Calu3 (cell line): ENCODE measurements around the gene ANO2. TPM values are rescaled to one million over a fixed set of nuclear protein-coding genes. Genes with fewer than 3 reads are reported as not detected.

Source experiments
- BruUV-seq: library from RNA; stranded (reverse); fragments of 400-500 nt; replicated peaks from 2 replicates; lab custom pipeline; 2021; lab: Mats Ljungman, UMichigan
- CTCF ChIA-PET: fragments of 300-600 bp; sonication (Branson Sonifier 250); formaldehyde crosslinking; loops from one replicate; lab custom pipeline; 2022; ENCODE audit warnings: antibody characterized with exemption; lab: Charles Lee
- DNase-seq: peaks from one replicate; pipeline ENCODE4 v3.0.0; 2022
- H3K27ac Mint-ChIP-seq: one replicate; pipeline ENCODE4 v1.8.0; 2022; ENCODE audit warnings: mixed read lengths; ENCODE audit not compliant: unreplicated experiment
- H3K27me3 Mint-ChIP-seq: one replicate; pipeline ENCODE4 v1.8.0; 2022; ENCODE audit warnings: mixed read lengths; ENCODE audit not compliant: unreplicated experiment
- H3K36me3 Mint-ChIP-seq: one replicate; pipeline ENCODE4 v1.8.0; 2022; ENCODE audit warnings: mild to moderate bottlenecking, moderate library complexity, mixed read lengths; ENCODE audit not compliant: insufficient read depth, unreplicated experiment
- H3K4me1 Mint-ChIP-seq: one replicate; pipeline ENCODE4 v1.8.0; 2022; ENCODE audit warnings: mild to moderate bottlenecking, low read depth, mixed read lengths; ENCODE audit not compliant: unreplicated experiment
- H3K4me3 Mint-ChIP-seq: one replicate; pipeline ENCODE4 v1.8.0; 2022; ENCODE audit warnings: mild to moderate bottlenecking, low read depth, moderate library complexity, mixed read lengths; ENCODE audit not compliant: unreplicated experiment
- H3K9me3 Mint-ChIP-seq: one replicate; pipeline ENCODE4 v1.8.0; 2022; ENCODE audit warnings: low read depth, mixed read lengths; ENCODE audit not compliant: unreplicated experiment
- CTCF ChIP-seq: fragments of 200-600 bp; IDR thresholded peaks from one replicate; pipeline ENCODE4 v1.8.0; 2022; ENCODE audit warnings: antibody characterized with exemption; ENCODE audit not compliant: unreplicated experiment
- intact Hi-C: fragments of 100-400 bp; cut with micrococcal nuclease; formaldehyde crosslinking; loops from one replicate; pipeline ENCODE4 v1.10.0; 2022; ENCODE audit not compliant: unreplicated experiment
- total RNA-seq: library from RNA; stranded (reverse); gene quantifications from 2 replicates; pipeline ENCODE4 v1.2.3, GENCODE V29; 2022

ANO2 gene
- total RNA-seq, 1 experiment from 2014 or later, result not detected

GRCh38 chr12:5567016-5567725 lies 377.9 kb downstream of the ANO2 start:
- Mint-ChIP-seq H3K4me3 (no peak overlapping the region), H3K27me3 (peaks cover 32% of the 10 kb centered on the region), H3K27ac (no peak overlapping the region), H3K4me1 (no peaks in the 10 kb centered on the region), H3K9me3 (peaks cover 7% of the 10 kb centered on the region), H3K36me3 (no peaks in the 10 kb centered on the region)
- BruUV-seq, result no TSS peak
- no peak for TF ChIP-seq CTCF
- DNase-seq, result no peak
- intact Hi-C loops, result no loop called here
- CTCF ChIA-PET, result interaction anchor here (0.6 kb wide), 1 partner anchor 347 kb away, joined by 3 read pairs; no protein-coding TSS in a partner anchor

- CTCF ChIA-PET, result no interaction called here
- Mint-ChIP-seq H3K9me3 (peaks cover 7% of the 10 kb centered on the region), H3K4me1 (no peaks in the 10 kb centered on the region), H3K36me3 (no peaks in the 10 kb centered on the region), H3K27ac (no peak overlapping the region), H3K27me3 (peaks cover 21% of the 10 kb centered on the region), H3K4me3 (no peak overlapping the region)
- DNase-seq, result no peak
- TF ChIP-seq CTCF, result no peak
- intact Hi-C loops, result no loop called here
- no TSS peak for BruUV-seq
Observed at GRCh38 chr12:5565933-5566599, 379.0 kb downstream of the ANO2 start.

- CTCF ChIA-PET, result interaction anchor here (0.9 kb wide), 1 partner anchor 14 kb away, joined by 3 read pairs; no protein-coding TSS in a partner anchor
- Mint-ChIP-seq H3K4me3 (no peak overlapping the region), H3K27ac (no peak overlapping the region), H3K4me1 (no peaks in the 10 kb centered on the region), H3K36me3 (no peaks in the 10 kb centered on the region), H3K9me3 (peaks cover 7% of the 10 kb centered on the region), H3K27me3 (peaks cover 13% of the 10 kb centered on the region)
- BruUV-seq, result no TSS peak
- TF ChIP-seq CTCF, result no peak
- intact Hi-C loops, result no loop called here
- no peak for DNase-seq
Observed at GRCh38 chr12:5562581-5562980, 382.5 kb downstream of the ANO2 start.

GRCh38 chr12:5561846-5562245 lies 383.2 kb downstream of the ANO2 start:
- no peaks in the 10 kb centered on the region for H3K36me3 Mint-ChIP-seq
- no TSS peak for BruUV-seq
- intact Hi-C loops, result no loop called here
- peaks cover 6% of the 10 kb centered on the region for H3K27me3 Mint-ChIP-seq
- no peak for TF ChIP-seq CTCF
- CTCF ChIA-PET, result interaction anchor here (0.9 kb wide), 1 partner anchor 13 kb away, joined by 3 read pairs; no protein-coding TSS in a partner anchor
- H3K4me1 Mint-ChIP-seq, result no peaks in the 10 kb centered on the region
- no peak for DNase-seq
- H3K9me3 Mint-ChIP-seq, result peaks cover 4% of the 10 kb centered on the region
- no peak overlapping the region for H3K27ac Mint-ChIP-seq
- no peak overlapping the region for H3K4me3 Mint-ChIP-seq
